Loucy (cell line): Measurements from ENCODE around the gene CPLX4.

Source experiments
- H2AFZ ChIP-seq: fragments of 200-600 bp; sonication (generic); 2 replicates; pipeline ENCODE4 v1.6.0; 2016; ENCODE audit warnings: antibody characterized with exemption, mild to moderate bottlenecking, low read length, moderate library complexity
- H3F3A ChIP-seq: fragments of 200-600 bp; 2 replicates; pipeline ENCODE4 v1.6.0; 2016; ENCODE audit warnings: antibody characterized with exemption, low read depth, mild to moderate bottlenecking
- H3K27me3 ChIP-seq: fragments of 200-600 bp; sonication (generic); 2 replicates; pipeline ENCODE4 v1.6.1; 2014; ENCODE audit warnings: low read length, mild to moderate bottlenecking; ENCODE audit not compliant: insufficient read depth, poor library complexity, severe bottlenecking
- H3K36me3 ChIP-seq: fragments of 200-600 bp; sonication (generic); 2 replicates; pipeline ENCODE4 v1.6.1; 2016; ENCODE audit warnings: low read length; ENCODE audit not compliant: insufficient read depth
- H3K4me1 ChIP-seq: fragments of 200-600 bp; sonication (generic); 2 replicates; pipeline ENCODE4 v1.5.1; 2014; ENCODE audit warnings: low read length, mild to moderate bottlenecking; ENCODE audit not compliant: insufficient read depth, poor library complexity, severe bottlenecking
- H3K4me2 ChIP-seq: fragments of 200-600 bp; sonication (generic); 2 replicates; pipeline ENCODE4 v1.6.0; 2014; ENCODE audit warnings: antibody characterized with exemption, low read length, low read depth, mild to moderate bottlenecking; ENCODE audit not compliant: poor library complexity, severe bottlenecking
- H3K4me3 ChIP-seq: fragments of 200-600 bp; sonication (generic); 2 replicates; pipeline ENCODE4 v1.5.1; 2014; ENCODE audit warnings: low read length, mild to moderate bottlenecking, mixed read lengths; ENCODE audit not compliant: poor library complexity, severe bottlenecking
- H3K79me2 ChIP-seq: fragments of 200-600 bp; sonication (generic); 2 replicates; pipeline ENCODE4 v1.6.1; 2014; ENCODE audit warnings: low read length; ENCODE audit not compliant: insufficient read depth
- H3K9ac ChIP-seq: fragments of 200-600 bp; sonication (generic); 2 replicates; pipeline ENCODE4 v1.6.0; 2014; ENCODE audit warnings: mild to moderate bottlenecking, low read depth, low read length, moderate library complexity; ENCODE audit not compliant: poor library complexity, severe bottlenecking
- H3K9me2 ChIP-seq: fragments of 200-600 bp; sonication (generic); replicated peaks from 2 replicates; pipeline ENCODE4 v1.6.1; 2016; ENCODE audit warnings: low read depth, low read length, mixed read lengths
- H3K9me3 ChIP-seq: fragments of 200-600 bp; sonication (generic); 2 replicates; pipeline ENCODE4 v1.6.1; 2014; ENCODE audit warnings: mild to moderate bottlenecking, antibody characterized with exemption, low read length, low read depth; ENCODE audit not compliant: insufficient read depth
- H4K20me1 ChIP-seq: fragments of 200-600 bp; sonication (generic); 2 replicates; pipeline ENCODE4 v1.6.0; 2014; ENCODE audit warnings: antibody characterized with exemption, low read length, mild to moderate bottlenecking; ENCODE audit not compliant: insufficient read depth, poor library complexity, severe bottlenecking
- CTCF ChIP-seq: fragments of 200-600 bp; sonication (generic); conservative IDR thresholded peaks from 2 replicates; pipeline ENCODE4 v1.5.1; 2014; ENCODE audit warnings: mild to moderate bottlenecking, antibody characterized with exemption, low read length
- EZH2phosphoT487 ChIP-seq: fragments of 200-600 bp; IDR thresholded peaks from 2 replicates; pipeline ENCODE4 v1.6.1; 2018; ENCODE audit warnings: antibody characterized with exemption, mild to moderate bottlenecking, moderate library complexity, borderline replicate concordance

Gene CPLX4

GRCh38 chr18:59282341-59282740 lies 36.1 kb downstream of the CPLX4 start:
- no peak overlapping the region for H3K4me3 ChIP-seq
- no peaks in the 10 kb centered on the region for H3K27me3 ChIP-seq
- no peak overlapping the region for H2AFZ ChIP-seq
- no peaks in the 10 kb centered on the region for H3K9me2 ChIP-seq
- no peaks in the 10 kb centered on the region for H4K20me1 ChIP-seq
- no peaks in the 10 kb centered on the region for H3K36me3 ChIP-seq
- H3F3A ChIP-seq, result no peaks in the 10 kb centered on the region
- H3K9me3 ChIP-seq, result no peaks in the 10 kb centered on the region
- H3K4me2 ChIP-seq, result no peak overlapping the region
- no peak for TF ChIP-seq EZH2phosphoT487
- TF ChIP-seq CTCF, result no peak
- H3K79me2 ChIP-seq, result no peaks in the 10 kb centered on the region
- H3K9ac ChIP-seq, result no peak overlapping the region
- H3K4me1 ChIP-seq, result no peaks in the 10 kb centered on the region

- Histone ChIP-seq H3K4me1 (no peaks in the 10 kb centered on the region), H3K27me3 (no peaks in the 10 kb centered on the region), H3K9me2 (no peaks in the 10 kb centered on the region)
These were observed 38.7 kb downstream of the CPLX4 start for GRCh38 chr18:59279722-59280121.

GRCh38 chr18:59279193-59279592 lies 39.3 kb downstream of the CPLX4 start:
- H3K27me3 ChIP-seq, result no peaks in the 10 kb centered on the region
- H3K9ac ChIP-seq, result no peak overlapping the region
- no peaks in the 10 kb centered on the region for H4K20me1 ChIP-seq
- H2AFZ ChIP-seq, result no peak overlapping the region
- H3K36me3 ChIP-seq, result no peaks in the 10 kb centered on the region
- no peak overlapping the region for H3K4me2 ChIP-seq
- H3K4me3 ChIP-seq, result no peak overlapping the region
- no peaks in the 10 kb centered on the region for H3K9me3 ChIP-seq
- no peaks in the 10 kb centered on the region for H3K79me2 ChIP-seq
- TF ChIP-seq CTCF (no peak), EZH2phosphoT487 (no peak)
- H3K9me2 ChIP-seq, result no peaks in the 10 kb centered on the region
- no peaks in the 10 kb centered on the region for H3F3A ChIP-seq
- no peaks in the 10 kb centered on the region for H3K4me1 ChIP-seq

More at GRCh38 chr18:59279722-59280121, 38.7 kb downstream of the CPLX4 start:
- H4K20me1 ChIP-seq, result no peaks in the 10 kb centered on the region
- no peaks in the 10 kb centered on the region for H3F3A ChIP-seq
- no peaks in the 10 kb centered on the region for H3K36me3 ChIP-seq
- H3K9ac ChIP-seq, result no peak overlapping the region
- H2AFZ ChIP-seq, result no peak overlapping the region
- H3K4me3 ChIP-seq, result no peak overlapping the region
- TF ChIP-seq EZH2phosphoT487 (no peak), CTCF (no peak)
- no peaks in the 10 kb centered on the region for H3K79me2 ChIP-seq
- no peaks in the 10 kb centered on the region for H3K9me3 ChIP-seq
- H3K4me2 ChIP-seq, result no peak overlapping the region
